ENCODE measurements around the gene KCTD13.
"Not testable (repeated sequence)": the region's sequence is repeated elsewhere in the genome, so short reads cannot be mapped to it uniquely, and the experiment has no call there.

The KCTD13 gene
- total RNA-seq, result 5.7 to 20.8 (median 11.5) reads per million in 17 experiments

- DNase-seq, result peak; percentile 93 to 97 (median 96)
These were observed at the start of gene KCTD13 for GRCh38 chr16:29925781-29926710. TSS of gene KCTD13 (minus strand) at chr16:29926226. CDS start at chr16:29926033, 193 bp downstream.

- no peak for DNase-seq
These were observed 49.1 kb upstream of the KCTD13 start for GRCh38 chr16:29975134-29975538.

- DNase-seq, result peak; percentile 71 to 83 (median 77)
These were observed 48.5 kb upstream of the KCTD13 start for GRCh38 chr16:29974291-29975133.

GRCh38 chr16:29973384-29974246 lies 47.6 kb upstream of the KCTD13 start, which contains the start of gene TAOK2:
TSS of gene TAOK2 (plus strand) at chr16:29973868. CDS start at chr16:29977773, 3,905 bp downstream.
- peak; percentile 99 to 100 (median 99) for DNase-seq

GRCh38 chr16:29972992-29973383 lies 47.0 kb upstream of the KCTD13 start:
- DNase-seq, result no peak

GRCh38 chr16:29972500-29972899 lies 46.5 kb upstream of the KCTD13 start:
- DNase-seq, result peak in 1 of 4 experiments; percentile 17

- no peak for DNase-seq
These were observed 45.3 kb upstream of the KCTD13 start for GRCh38 chr16:29971304-29971703.

GRCh38 chr16:29968205-29968604 lies 42.2 kb upstream of the KCTD13 start:
- DNase-seq, result no peak

GRCh38 chr16:29963021-29963743 lies 37.2 kb upstream of the KCTD13 start:
- DNase-seq, result no peak

- DNase-seq, result peak; percentile 69 to 81 (median 76)
These were observed 36.4 kb upstream of the KCTD13 start for GRCh38 chr16:29962344-29962994.

GRCh38 chr16:29961479-29962343 lies 35.7 kb upstream of the KCTD13 start, which contains the start of gene TMEM219:
TSS of gene TMEM219 (plus strand) at chr16:29962079. CDS start at chr16:29963144, 1,065 bp downstream.
- DNase-seq, result peak; percentile 95 to 98 (median 98)

GRCh38 chr16:29961127-29961478 lies 35.1 kb upstream of the KCTD13 start:
- DNase-seq, result peak in 1 of 4 experiments; percentile 5

- DNase-seq, result not testable (repeated sequence)
These were observed 33.8 kb upstream of the KCTD13 start for GRCh38 chr16:29959821-29960220.

GRCh38 chr16:29959293-29959692 lies 33.3 kb upstream of the KCTD13 start:
- DNase-seq, result no peak

GRCh38 chr16:29958756-29959155 lies 32.7 kb upstream of the KCTD13 start:
- no peak for DNase-seq

- DNase-seq, result no peak
These were observed 25.8 kb upstream of the KCTD13 start for GRCh38 chr16:29951625-29952365.

- peak in 1 of 4 experiments; percentile 23 for DNase-seq
These were observed 24.9 kb upstream of the KCTD13 start for GRCh38 chr16:29950806-29951461.

GRCh38 chr16:29947897-29948296 lies 21.9 kb upstream of the KCTD13 start:
- no peak for DNase-seq
